Medulla oblongata (tissue), 1 donor: Measurements from ENCODE around the gene FAM124B.

ENCODE experiments used
- DNase-seq: peaks from one replicate; pipeline ENCODE4 v3.0.0-alpha.2; 2015; ENCODE audit errors: extremely low spot score

Gene FAM124B

GRCh38 chr2:224401641-224402342, at the start of gene FAM124B:
Gene FAM124B (minus strand): TSS chr2:224402107. CDS start chr2:224401768, 339 bp downstream.
- peak; percentile 59 for DNase-seq

GRCh38 chr2:224449212-224450147, 47.6 kb upstream of the FAM124B start:
- DNase-seq = peak; percentile 15

- DNase-seq = no peak
Measured at GRCh38 chr2:224448236-224448635, 46.3 kb upstream of the FAM124B start.

- no peak for DNase-seq
Measured at GRCh38 chr2:224444783-224445182, 42.9 kb upstream of the FAM124B start.

DNA sequence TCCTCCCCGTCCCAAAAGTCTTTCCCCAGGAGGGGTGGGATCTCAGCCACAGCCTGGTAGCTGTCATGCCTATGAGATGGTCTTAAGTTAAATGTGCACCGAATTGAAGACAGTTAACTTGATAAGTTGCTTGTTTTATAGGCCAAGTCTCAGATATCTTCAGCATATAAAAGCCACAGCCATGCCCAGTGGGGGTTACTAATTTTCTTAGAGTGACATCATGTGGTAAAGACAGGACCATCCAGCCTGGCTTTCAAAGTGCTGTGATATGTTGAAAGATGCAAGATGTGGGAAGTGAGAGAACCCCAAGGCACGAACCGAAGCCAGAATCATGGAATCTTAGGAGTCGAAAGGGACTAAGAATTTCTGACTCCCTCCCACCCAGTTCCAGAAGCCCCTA, 42.1 kb upstream of the FAM124B start:
- DNase-seq = no peak

DNA sequence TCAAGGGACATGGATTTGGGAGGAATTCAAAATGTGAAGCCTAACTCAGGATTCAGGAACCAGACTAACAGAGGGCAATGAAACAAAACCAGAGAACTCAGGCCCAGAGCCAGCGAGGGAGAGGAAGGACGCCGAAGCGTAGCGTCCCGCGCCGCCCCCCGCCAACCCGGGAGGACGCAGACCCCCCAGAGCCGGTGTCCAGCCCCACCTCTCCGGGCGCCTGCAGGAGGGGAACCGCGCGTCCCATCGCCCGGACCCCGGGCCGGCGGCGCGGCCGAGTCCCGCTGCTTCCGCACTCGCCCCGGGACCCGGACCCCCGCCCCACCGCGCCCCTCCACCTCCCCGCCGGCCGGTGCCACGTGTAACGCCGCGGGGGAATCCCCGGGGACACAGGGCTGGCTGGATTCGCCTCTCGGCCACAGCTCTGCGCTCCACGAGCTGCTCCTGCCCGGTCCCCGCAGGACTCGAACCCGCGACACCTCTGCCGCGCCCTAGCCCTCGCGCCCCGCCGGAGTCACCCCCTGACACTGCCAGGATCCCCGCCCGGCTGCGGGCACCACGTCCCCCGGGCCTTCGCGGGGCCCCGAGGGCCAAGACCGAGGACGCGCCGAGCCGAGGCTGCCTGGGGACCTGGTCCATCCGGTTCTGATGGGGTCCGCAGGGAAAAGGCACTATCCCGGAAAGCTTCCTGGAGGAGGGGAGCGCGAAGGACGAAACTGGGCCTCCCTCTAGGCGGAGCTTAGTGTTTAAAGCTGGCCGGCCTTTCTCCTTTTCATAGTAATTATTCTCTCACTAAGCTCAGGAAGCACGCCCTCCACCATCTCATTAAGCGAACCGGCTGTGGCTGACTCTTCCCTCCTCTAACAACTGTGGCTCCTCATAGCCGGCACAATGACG, 40.4 kb upstream of the FAM124B start:
- DNase-seq = no peak

GRCh38 chr2:224440988-224441387, 39.1 kb upstream of the FAM124B start:
- no peak for DNase-seq

DNA sequence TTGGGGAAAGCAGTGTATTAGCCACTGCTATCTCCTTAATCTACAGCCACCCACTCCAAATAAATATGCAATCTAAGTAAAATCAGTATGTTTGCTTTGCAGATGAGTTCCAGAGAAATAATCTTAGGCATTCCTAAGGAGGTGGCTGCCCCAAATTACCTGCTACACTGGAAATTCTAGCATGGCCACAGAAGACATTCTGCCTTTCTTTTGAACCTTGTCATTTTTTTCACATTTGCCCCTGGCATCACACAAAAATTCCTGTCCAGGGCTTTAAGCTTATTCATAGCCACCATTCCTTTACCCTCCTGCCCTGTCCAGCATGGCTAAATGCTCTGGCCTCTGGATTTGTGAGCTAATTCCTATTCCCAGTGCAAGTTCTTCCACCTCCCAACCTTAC, 36.8 kb upstream of the FAM124B start:
- no peak for DNase-seq

DNA sequence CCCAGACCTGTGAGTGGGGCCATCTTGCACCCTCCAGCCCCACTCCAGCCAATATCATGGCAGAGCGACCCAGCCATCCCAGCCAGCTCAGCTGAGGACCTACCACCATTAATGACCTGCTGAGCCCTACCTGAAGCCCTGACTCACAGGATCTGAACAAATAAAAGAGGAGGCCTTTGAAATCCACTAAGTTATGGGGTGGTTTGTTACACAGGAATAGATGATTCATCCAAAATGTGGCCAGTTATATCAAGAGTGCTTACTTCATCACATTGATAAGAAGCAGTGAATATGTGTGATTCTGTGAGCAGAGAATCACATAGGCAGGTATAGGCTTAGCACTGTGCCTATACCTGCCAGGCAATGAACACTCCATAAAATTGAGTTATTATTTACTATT, 34.7 kb upstream of the FAM124B start:
- DNase-seq = no peak

DNA sequence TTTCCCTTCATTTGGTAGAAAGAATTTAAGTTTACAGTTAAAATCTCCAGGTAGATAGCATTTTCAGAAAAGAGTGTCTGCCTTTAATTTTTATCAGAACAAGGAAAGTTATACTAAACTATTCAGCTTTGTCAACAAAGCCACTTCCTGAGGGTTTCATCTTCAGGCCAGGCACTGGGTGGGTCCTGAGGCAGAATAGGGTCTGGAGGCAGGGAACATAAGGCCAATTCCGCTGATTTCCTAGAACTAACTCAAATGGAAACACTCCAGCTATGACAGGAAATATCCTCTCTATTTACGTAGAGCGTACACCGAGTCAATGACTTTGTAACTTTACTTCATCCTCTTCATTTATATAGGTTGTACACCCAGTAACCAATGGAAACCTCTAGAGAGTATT, 32.7 kb upstream of the FAM124B start:
- no peak for DNase-seq

- DNase-seq = no peak
Measured at GRCh38 chr2:224433442-224433841, 31.5 kb upstream of the FAM124B start.

DNA sequence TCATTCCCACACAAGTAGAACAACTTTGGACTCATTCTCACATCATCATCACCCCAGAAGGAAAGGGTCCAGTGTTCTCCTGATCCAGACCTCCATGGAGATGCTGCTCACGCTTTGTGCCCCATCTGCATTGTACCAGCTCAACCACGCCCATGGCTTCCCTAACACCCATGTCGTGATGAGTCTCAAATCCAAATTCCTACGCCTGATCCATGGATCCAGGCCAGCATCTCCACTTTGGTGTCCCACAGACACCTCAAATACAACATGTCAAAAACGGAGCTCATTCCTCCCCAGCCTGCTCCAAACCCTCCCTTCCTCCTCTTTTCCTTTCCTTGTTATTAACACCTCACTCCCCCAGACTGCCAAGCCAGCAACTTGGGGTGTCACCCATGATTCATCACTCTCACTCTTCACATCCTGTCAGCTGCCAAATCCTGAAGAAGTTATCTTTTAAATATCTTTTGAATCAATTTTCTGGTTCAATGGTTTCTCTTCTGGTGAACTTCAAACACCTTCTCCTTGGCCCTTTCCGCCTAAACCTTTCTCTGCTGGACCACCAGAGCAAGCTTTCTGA, 30.2 kb upstream of the FAM124B start:
- no peak for DNase-seq

GRCh38 chr2:224429441-224429810, 27.5 kb upstream of the FAM124B start:
- DNase-seq = no peak

- DNase-seq = no peak
Measured at GRCh38 chr2:224428787-224429440, 27.0 kb upstream of the FAM124B start.

DNA sequence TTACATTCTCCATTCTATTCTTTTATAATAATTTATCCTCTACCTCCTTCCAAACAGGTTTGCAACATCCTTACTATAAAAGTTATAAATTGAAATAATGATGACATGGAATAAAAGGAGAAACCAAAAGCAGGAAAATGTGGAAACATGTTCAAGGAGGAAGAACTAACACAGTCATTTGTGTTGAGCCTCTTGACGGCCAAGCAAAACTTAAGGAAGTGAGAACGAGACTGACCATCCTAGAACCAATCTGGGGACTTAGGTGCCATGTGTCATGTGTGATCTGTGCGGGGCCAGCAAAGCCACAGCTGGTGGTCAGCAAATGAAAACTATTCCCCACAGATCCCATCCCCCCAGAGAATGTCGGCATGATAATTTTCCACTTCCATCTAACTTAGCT, 25.6 kb upstream of the FAM124B start:
- no peak for DNase-seq

- no peak for DNase-seq
Measured at GRCh38 chr2:224426656-224427055, 24.7 kb upstream of the FAM124B start.

GRCh38 chr2:224421065-224421464, 19.2 kb upstream of the FAM124B start:
- DNase-seq = no peak

- no peak for DNase-seq
Measured at GRCh38 chr2:224417947-224418346, 16.0 kb upstream of the FAM124B start.

- DNase-seq = no peak
Measured at GRCh38 chr2:224417361-224417729, 15.4 kb upstream of the FAM124B start.

DNA sequence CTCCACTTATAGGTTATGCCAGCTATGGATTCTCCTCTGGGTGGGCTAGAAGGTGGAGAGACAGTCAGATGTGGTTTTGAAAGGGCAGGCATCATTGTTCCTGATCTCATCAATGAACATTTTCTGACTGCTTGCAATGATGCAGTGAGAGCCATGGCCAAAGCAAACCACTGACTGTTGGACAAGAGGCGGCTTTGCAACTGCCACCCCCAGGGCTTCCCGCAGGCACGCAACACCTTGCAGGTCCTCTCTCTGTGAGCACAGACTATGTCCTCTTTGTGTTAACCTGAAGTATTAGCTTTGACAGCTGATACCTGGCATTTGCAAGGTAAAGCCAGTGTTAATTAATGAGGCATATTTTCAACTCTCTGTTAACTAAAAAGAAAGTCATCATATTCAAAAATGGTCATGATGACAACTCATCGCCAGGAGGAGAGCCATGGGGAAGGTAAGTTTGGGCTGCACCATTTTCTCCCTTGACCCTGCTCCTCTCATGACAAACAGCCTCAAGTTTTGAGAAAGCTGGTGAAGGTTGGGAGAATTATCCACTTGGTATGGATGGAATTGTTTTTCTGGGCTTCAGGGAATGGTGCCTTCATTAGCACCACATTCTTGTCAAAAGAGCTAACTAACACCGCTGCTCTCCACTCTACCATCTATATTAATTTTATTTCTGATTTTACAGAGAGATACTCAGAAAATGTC, 14.9 kb upstream of the FAM124B start:
- DNase-seq = no peak

- no peak for DNase-seq
Measured at GRCh38 chr2:224413381-224413780, 11.5 kb upstream of the FAM124B start.
